ENCODE results near the gene TMEM87B.
"Not testable (repeated sequence)": the region's sequence is repeated elsewhere in the genome, so short reads cannot be mapped to it uniquely, and the experiment has no call there.

GRCh38 chr2:112139661-112140204 lies 84.7 kb downstream of the TMEM87B start:
- TF ChIP-seq CTCF, EP300 (IDR thresholded peaks at IDR 0.05): not testable (repeated sequence)

All from upper lobe of left lung (tissue), 4 donors.